Fibroblast of pulmonary artery (primary cell): Measurements from ENCODE around the gene PPIH.
"Not testable (repeated sequence)": the region's sequence is repeated elsewhere in the genome, so short reads cannot be mapped to it uniquely, and the experiment has no call there.

Source experiments
- DNase-seq: peaks from one replicate; pipeline ENCODE4 v3.0.0-alpha.2; 2010; ENCODE audit warnings: low read depth
- H3K4me3 ChIP-seq: replicated peaks from 2 replicates; pipeline ENCODE4 v1.5.1; 2011; ENCODE audit warnings: low read depth, mild to moderate bottlenecking, control low read depth, low read length, moderate library complexity
- CTCF ChIP-seq: IDR thresholded peaks from 2 replicates; pipeline ENCODE4 v1.5.1; 2011; ENCODE audit warnings: mild to moderate bottlenecking, control low read depth, low read length, inconsistent platforms; ENCODE audit errors: missing control alignments

Gene PPIH

GRCh38 chr1:42720868-42721267, 62.6 kb downstream of the PPIH start:
- TF ChIP-seq CTCF, result no peak
- no peak for DNase-seq
- H3K4me3 ChIP-seq, result no peak overlapping the region

DNA sequence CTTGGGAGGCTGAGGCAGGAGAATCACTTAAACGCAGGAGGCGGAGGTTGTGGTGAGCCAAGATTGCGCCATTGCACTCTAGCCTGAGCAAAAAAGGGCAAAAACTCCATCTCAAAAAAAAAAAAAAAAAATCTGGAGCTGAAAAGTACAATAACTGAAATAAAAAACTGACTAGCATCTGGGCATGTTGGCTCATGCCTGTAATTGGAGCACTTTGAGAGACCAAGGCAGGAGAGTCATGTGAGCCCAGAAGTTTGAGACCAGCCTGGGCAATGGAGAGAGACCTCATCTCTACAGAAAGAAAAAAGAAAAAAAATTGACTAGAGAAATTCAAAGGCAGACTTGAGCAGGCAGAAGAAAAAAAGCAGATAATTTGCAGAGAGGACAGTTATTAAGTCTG, 63.7 kb downstream of the PPIH start:
- no peak for DNase-seq
- no peak for TF ChIP-seq CTCF
- H3K4me3 ChIP-seq, result no peak overlapping the region

- DNase-seq, H3K4me3 ChIP-seq: not testable (repeated sequence)
These were observed 64.2 kb downstream of the PPIH start for GRCh38 chr1:42722403-42722802.

- no peak for TF ChIP-seq CTCF
- DNase-seq, result no peak
These were observed 65.3 kb downstream of the PPIH start for GRCh38 chr1:42723511-42723910.

DNA sequence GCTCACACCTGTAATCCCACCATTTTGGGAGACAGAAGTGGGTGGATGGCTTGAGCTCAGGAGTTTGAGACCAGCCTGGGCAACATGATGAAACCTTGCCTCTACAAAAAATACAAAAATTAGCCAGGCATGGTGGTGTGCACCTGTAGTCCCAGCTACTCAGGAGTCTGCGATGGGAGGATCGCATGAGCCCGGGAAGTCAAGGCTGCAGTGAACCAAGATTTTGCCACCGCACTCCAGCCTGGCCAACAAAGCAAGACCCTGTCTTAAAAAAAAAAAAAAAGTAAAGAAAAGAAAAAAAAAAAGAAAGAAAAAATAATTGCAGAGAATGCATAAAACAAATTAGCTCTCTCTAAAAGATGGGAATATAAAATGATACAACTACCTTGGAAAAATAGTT, 67.6 kb downstream of the PPIH start:
- not testable (repeated sequence) for H3K4me3 ChIP-seq, DNase-seq

More at GRCh38 chr1:42723511-42723910, 65.3 kb downstream of the PPIH start:
- no peak overlapping the region for H3K4me3 ChIP-seq
